H1 (cell line): ENCODE results near the gene RIN1. TPM values are rescaled to one million over a fixed set of nuclear protein-coding genes. Genes with fewer than 3 reads are reported as not detected.

Source experiments
- CTCF ChIA-PET: fragments of 300-600 bp; sonication (Branson Sonifier 250); formaldehyde crosslinking; loops from one replicate; lab custom pipeline; 2021; ENCODE audit not compliant: partially characterized antibody; lab: Charles Lee
- POLR2A ChIA-PET: fragments of 300-600 bp; sonication (Branson Sonifier 250); formaldehyde crosslinking; loops from one replicate; lab custom pipeline; 2021; ENCODE audit warnings: inconsistent platforms; ENCODE audit not compliant: partially characterized antibody; lab: Charles Lee
- DNase-seq, 2 experiments: peaks; one replicate each; pipeline versions ENCODE4 v3.0.0 to v3.0.0-alpha.2; 2010 to 2022; ENCODE audit warnings: low spot score in 2 of 2, low read depth in 1 of 2, mixed read lengths in 1 of 2
- FAIRE-seq: peaks from 2 replicates; lab custom pipeline; 2011; peaks lifted over from hg19 to GRCh38; lab: Jason Lieb, UNC
- H2AFZ ChIP-seq: 2 replicates; pipeline ENCODE4 v1.8.1; 2012; ENCODE audit warnings: low read length, inconsistent platforms
- H2AK5ac ChIP-seq: 2 replicates; pipeline ENCODE4 v1.6.1; 2013; ENCODE audit warnings: low read depth, low read length
- H2BK120ac ChIP-seq: replicated peaks from 2 replicates; pipeline ENCODE3; 2013; ENCODE audit warnings: low read depth, low read length, inconsistent platforms
- H2BK12ac ChIP-seq: 2 replicates; pipeline ENCODE4 v1.6.1; 2013; ENCODE audit warnings: low read depth, low read length
- H2BK15ac ChIP-seq: 2 replicates; pipeline ENCODE4 v1.6.1; 2013; ENCODE audit warnings: low read length
- H2BK20ac ChIP-seq: 2 replicates; pipeline ENCODE4 v1.6.1; 2013; ENCODE audit warnings: low read length
- H2BK5ac ChIP-seq: 2 replicates; pipeline ENCODE4 v1.6.1; 2013; ENCODE audit warnings: low read depth, low read length
- H3K14ac ChIP-seq: 2 replicates; pipeline ENCODE4 v1.6.1; 2013; ENCODE audit warnings: inconsistent platforms; ENCODE audit not compliant: insufficient read length
- H3K18ac ChIP-seq: 2 replicates; pipeline ENCODE4 v1.6.1; 2013; ENCODE audit warnings: low read length; ENCODE audit errors: extremely low read depth
- H3K23ac ChIP-seq: 2 replicates; pipeline ENCODE4 v1.6.1; 2013; ENCODE audit warnings: inconsistent platforms; ENCODE audit not compliant: insufficient read length
- H3K23me2 ChIP-seq: 2 replicates; pipeline ENCODE4 v1.6.1; 2013; ENCODE audit warnings: low read depth, low read length
- H3K27ac ChIP-seq: 2 replicates; pipeline ENCODE4 v1.6.1; 2011; ENCODE audit warnings: low read depth, low read length, inconsistent platforms
- H3K27me3 ChIP-seq, 4 experiments: replicated peaks in 1 of 4; 1 replicate in 1 of 4; 2 replicates in 3 of 4; pipeline versions ENCODE4 v1.6.1 to v1.8.1; 2011 to 2013; ENCODE audit warnings: low read length in 3 of 4, mild to moderate bottlenecking in 3 of 4, inconsistent platforms in 2 of 4, mixed read lengths in 2 of 4, moderate library complexity in 1 of 4; ENCODE audit not compliant: control insufficient read depth in 3 of 4, insufficient read depth in 3 of 4; ENCODE audit errors: extremely low read depth in 1 of 4
- H3K36me3 ChIP-seq, 4 experiments: 2 replicates each; pipeline versions ENCODE4 v1.6.1 to v1.8.1; 2011 to 2013; ENCODE audit warnings: mild to moderate bottlenecking in 4 of 4, low read length in 3 of 4, moderate library complexity in 2 of 4, control low read depth in 1 of 4, inconsistent platforms in 1 of 4; ENCODE audit not compliant: insufficient read depth in 4 of 4, control insufficient read depth in 2 of 4
- H3K4ac ChIP-seq: replicated peaks from 2 replicates; pipeline ENCODE3; 2013; ENCODE audit warnings: low read length, low read depth, mixed read lengths, inconsistent platforms; ENCODE audit not compliant: insufficient read length
- H3K4me1 ChIP-seq, 4 experiments: replicated peaks in 1 of 4; 1 replicate in 1 of 4; 2 replicates in 3 of 4; pipeline versions ENCODE4 v1.6.1 to v1.8.1; 2011 to 2013; ENCODE audit warnings: low read length in 3 of 4, inconsistent platforms in 2 of 4, mixed read lengths in 1 of 4; ENCODE audit not compliant: insufficient read depth in 4 of 4, control insufficient read depth in 3 of 4
- H3K4me2 ChIP-seq, 2 experiments: 2 replicates each; pipeline versions ENCODE4 v1.6.1 to v1.8.1; 2011 to 2013; ENCODE audit warnings: low read depth in 2 of 2, low read length in 2 of 2, control low read depth in 1 of 2, inconsistent platforms in 1 of 2, mild to moderate bottlenecking in 1 of 2; ENCODE audit not compliant: insufficient read depth in 1 of 2
- H3K4me3 ChIP-seq, 4 experiments: fragments of 200-600, 300-600 bp in 1 of 4; sonication (generic), shearing (Covaris generic), sonication (Bioruptor Twin) in 1 of 4; 2 replicates each; pipeline versions ENCODE4 v1.5.1 to v1.8.1; 2011 to 2016; ENCODE audit warnings: low read length in 4 of 4, low read depth in 3 of 4, control low read depth in 2 of 4, inconsistent platforms in 2 of 4, mild to moderate bottlenecking in 2 of 4, mixed read lengths in 1 of 4, moderate library complexity in 1 of 4; ENCODE audit not compliant: insufficient read depth in 2 of 4; ENCODE audit errors: extremely low read depth in 1 of 4
- H3K56ac ChIP-seq: replicated peaks from 2 replicates; pipeline ENCODE3; 2013; ENCODE audit warnings: low read depth, mild to moderate bottlenecking, mixed read lengths, low read length, inconsistent platforms; ENCODE audit not compliant: insufficient read length
- H3K79me1 ChIP-seq: 2 replicates; pipeline ENCODE4 v1.6.1; 2013; ENCODE audit warnings: low read depth, low read length, control low read depth
- H3K79me2 ChIP-seq, 2 experiments: 2 replicates each; pipeline versions ENCODE4 v1.6.1 to v1.8.1; 2012 to 2013; ENCODE audit warnings: low read length in 2 of 2, mild to moderate bottlenecking in 2 of 2, inconsistent platforms in 1 of 2; ENCODE audit not compliant: insufficient read depth in 2 of 2, control insufficient read depth in 1 of 2
- H3K9ac ChIP-seq, 4 experiments: replicated peaks in 1 of 4; 1 replicate in 1 of 4; 2 replicates in 3 of 4; pipeline versions ENCODE4 v1.6.1 to v1.8.1; 2011 to 2013; ENCODE audit warnings: low read depth in 3 of 4, low read length in 3 of 4, control low read depth in 2 of 4, mild to moderate bottlenecking in 2 of 4, moderate library complexity in 2 of 4, inconsistent platforms in 1 of 4; ENCODE audit errors: extremely low read depth in 1 of 4
- H3K9me3 ChIP-seq, 2 experiments: 2 replicates each; pipeline versions ENCODE4 v1.6.1 to v1.8.1; 2012 to 2013; ENCODE audit warnings: mild to moderate bottlenecking in 2 of 2, moderate library complexity in 2 of 2, control low read depth in 1 of 2, inconsistent platforms in 1 of 2, low read depth in 1 of 2, low read length in 1 of 2, mixed read lengths in 1 of 2; ENCODE audit not compliant: insufficient read depth in 2 of 2
- H4K20me1 ChIP-seq, 2 experiments: replicated peaks in 1 of 2; 2 replicates each; pipeline versions ENCODE3 to v1.8.1; 2011 to 2013; ENCODE audit warnings: inconsistent platforms in 2 of 2, low read length in 2 of 2, mild to moderate bottlenecking in 1 of 2; ENCODE audit not compliant: insufficient read depth in 2 of 2, control insufficient read depth in 1 of 2
- H4K5ac ChIP-seq: 2 replicates; pipeline ENCODE4 v1.6.1; 2013; ENCODE audit warnings: low read length, low read depth, mixed read lengths, inconsistent platforms; ENCODE audit not compliant: insufficient read length
- H4K8ac ChIP-seq: 2 replicates; pipeline ENCODE4 v1.8.0; 2013; ENCODE audit warnings: mild to moderate bottlenecking, moderate library complexity, low read length, inconsistent platforms; ENCODE audit not compliant: insufficient read depth; ENCODE audit errors: extremely low read depth
- H4K91ac ChIP-seq: replicated peaks from 2 replicates; pipeline ENCODE3; 2013; ENCODE audit warnings: low read length, mixed read lengths, inconsistent platforms; ENCODE audit not compliant: insufficient read length
- ATF3 ChIP-seq: IDR thresholded peaks from 2 replicates; pipeline ENCODE4 v1.6.1; 2011; ENCODE audit warnings: low read depth, mild to moderate bottlenecking, low read length; ENCODE audit not compliant: insufficient read depth
- CEBPB ChIP-seq: IDR thresholded peaks from 2 replicates; pipeline ENCODE4 v1.6.1; 2012; ENCODE audit warnings: low read depth, low read length
- CREB1 ChIP-seq: IDR thresholded peaks from 2 replicates; pipeline ENCODE4 v1.6.1; 2012; ENCODE audit warnings: inconsistent platforms
- GABPA ChIP-seq: IDR thresholded peaks from 2 replicates; pipeline ENCODE4 v1.6.1; 2011; ENCODE audit warnings: mild to moderate bottlenecking, low read length, moderate library complexity, borderline replicate concordance; ENCODE audit not compliant: insufficient read depth
- HDAC2 ChIP-seq, 2 experiments: fragments of 300-600 bp in 1 of 2; sonication (generic) in 1 of 2; IDR thresholded peaks; 2 replicates each; pipeline ENCODE4 v1.6.1; 2011 to 2012; ENCODE audit warnings: low read depth in 2 of 2, low read length in 2 of 2, mild to moderate bottlenecking in 2 of 2, moderate library complexity in 2 of 2, borderline replicate concordance in 1 of 2, inconsistent platforms in 1 of 2
- RXRA ChIP-seq: IDR thresholded peaks from 2 replicates; pipeline ENCODE4 v1.6.1; 2011; ENCODE audit warnings: low read depth, mild to moderate bottlenecking, low read length, moderate library complexity; ENCODE audit not compliant: insufficient read depth
- SP1 ChIP-seq: IDR thresholded peaks from 2 replicates; pipeline ENCODE4 v1.6.1; 2011; ENCODE audit warnings: low read depth, low read length
- TAF1 ChIP-seq: IDR thresholded peaks from 2 replicates; pipeline ENCODE4 v1.6.1; 2011; ENCODE audit warnings: mild to moderate bottlenecking, low read depth, low read length
- TBP ChIP-seq: IDR thresholded peaks from 2 replicates; pipeline ENCODE4 v1.6.1; 2011; ENCODE audit warnings: low read depth, low read length, improper control_type of control experiment
- YY1 ChIP-seq: IDR thresholded peaks from 2 replicates; pipeline ENCODE4 v1.6.1; 2011; ENCODE audit warnings: low read depth, mild to moderate bottlenecking, low read length
- WGBS, 2 experiments: shearing (Covaris generic) in 1 of 2; methylation state at CpG; one replicate each; pipeline versions ENCODE4 v1.1.6 to v1.1.7; 2013 to 2015; ENCODE audit warnings: low lambda C conversion rate in 2 of 2, mixed read lengths in 2 of 2, inconsistent platforms in 1 of 2, low coverage in 1 of 2, missing lambda C conversion rate in 1 of 2; ENCODE audit not compliant: insufficient replicate concordance in 2 of 2, insufficient coverage in 1 of 2, insufficient read length in 1 of 2; ENCODE audit errors: extremely low coverage in 1 of 2, missing lambda C conversion rate in 1 of 2; 5-methylcytosine and 5-hydroxymethylcytosine counted together
- polyA plus RNA-seq, 7 experiments: library from polyadenylated mRNA; depleted of rRNA in 3 of 7; stranded (reverse) in 5 of 7; unstranded in 2 of 7; fragments of >200 nt in 5 of 7; fragments of 200-250 nt in 2 of 7; gene quantifications; 1 replicate in 5 of 7; 2 replicates in 1 of 7; 4 replicates in 1 of 7; pipeline versions ENCODE4 v1.2.1 to v1.2.3, GENCODE V29; 2011 to 2013; ENCODE audit warnings: missing spikeins in 2 of 7, mixed read lengths in 2 of 7
- total RNA-seq: library from RNA; stranded (reverse); fragmentation: NEBNext Ultra II Directional; extraction: Animal tissue kit (Norgen Biotek cat#: 25700); gene quantifications from 2 replicates; pipeline ENCODE4 v1.2.1, GENCODE V29; 2021

RIN1 gene
- total and polyA plus RNA-seq, 2 of the 8 experiments (the other 6 are each of a cell fraction or from before 2014, with no cell fraction given), result 2.5 to 5.4 TPM

GRCh38 chr11:66312549-66313320 is 23.5 kb downstream of the RIN1 start:
- Histone ChIP-seq H3K4ac (peak overlapping the region; percentile 96), H4K20me1 (no peaks in the 10 kb centered on the region), H2BK12ac (peak overlapping the region; percentile 53; the same call in 1 of the 2 replicates), H2BK15ac (no peak overlapping the region), H2AK5ac (no peak overlapping the region), H4K91ac (peak overlapping the region; percentile 88), H3K36me3 (no peaks in the 10 kb centered on the region), H3K23me2 (peaks cover 8% of the 10 kb centered on the region), H3K56ac (peak overlapping the region; percentile 65), H3K79me2 (no peaks in the 10 kb centered on the region), H3K23ac (no peak overlapping the region), H3K18ac (peak overlapping the region; percentile 83), H3K79me1 (no peaks in the 10 kb centered on the region), H4K5ac (peak overlapping the region; percentile 84), H3K9ac (peak overlapping the region in 3 of 4 experiments; percentile 29 to 68 (median 62); a peak in 5 of 7 replicates), H3K4me1 (peaks cover 7 to 24% (median 14%) of the 10 kb centered on the region in 4 experiments), H2AFZ (peak overlapping the region; percentile 86; the same call in 1 of the 2 replicates), H3K27ac (peak overlapping the region; percentile 22; the same call in 1 of the 2 replicates), H3K27me3 (peaks cover 0 to 3% (median 0%) of the 10 kb centered on the region in 4 experiments; a peak in 2 of 7 replicates), H3K9me3 (no peaks in the 10 kb centered on the region), H3K4me2 (peak overlapping the region; percentile 48 to 88), H2BK20ac (no peak overlapping the region), H2BK120ac (no peak overlapping the region), H3K4me3 (peak overlapping the region; percentile 59 to 79 (median 71)), H4K8ac (peak overlapping the region; percentile 87), H3K14ac (no peak overlapping the region), H2BK5ac (peak overlapping the region; percentile 90; the same call in 1 of the 2 replicates)
- 1% methylated on average over 32 of the region's 52 CpGs; no CpG with 5 or more reads in 1 of the 2 experiments for WGBS, 2 experiments
- ChIA-PET CTCF (interaction anchor here (0.6 to 11.7 kb wide), 34 partner anchors 9 to 267 kb away, joined by 3 to 242 read pairs (median 4); partner anchors contain the start of genes B4GAT1, BRMS1, CNIH2 and RAB1B), POLR2A (interaction anchor here (0.5 to 4.1 kb wide), 22 partner anchors 9 to 1085 kb away, joined by 3 to 25 read pairs (median 6); partner anchors contain the start of genes BRMS1, RIN1, TMEM151A and YIF1A)
- peak; percentile 7 for FAIRE-seq
- DNase-seq, result peak; percentile 97 to 100
- TF ChIP-seq RXRA, result 0 out of 2 replicates have a peak, but pooled peaks have one; percentile 68
- peak in 1 of 2 experiments; percentile 41; a peak in 2 of 4 replicates for TF ChIP-seq HDAC2 (IDR thresholded peaks at IDR 0.05; ENCODE audit: borderline replicate concordance in 1 of 2, low read depth in 2 of 2, low read length in 2 of 2)
- peak; percentile 55 for TF ChIP-seq TAF1
- TF ChIP-seq GABPA, result no peak
- TF ChIP-seq CREB1, result 0 out of 2 replicates have a peak, but pooled peaks have one; percentile 14
- peak; percentile 58; the same call in 1 of the 2 replicates for TF ChIP-seq SP1
- TF ChIP-seq CEBPB, result no peak
- TF ChIP-seq TBP, result 0 out of 2 replicates have a peak, but pooled peaks have one; percentile 20
- TF ChIP-seq ATF3, result no peak
- 0 out of 2 replicates have a peak, but pooled peaks have one; percentile 7 for TF ChIP-seq YY1
